GM06990 (cell line): ENCODE results near the gene ZBTB20.

Source experiments
- DNase-seq: peaks from one replicate; pipeline ENCODE4 v3.0.0-alpha.2; 2011; ENCODE audit not compliant: insufficient read length; ENCODE audit errors: extremely low read depth
- H3K27me3 ChIP-seq: replicated peaks from 2 replicates; pipeline ENCODE4 v1.6.0; 2011; ENCODE audit warnings: low read length; ENCODE audit not compliant: control insufficient read depth, insufficient read depth
- H3K36me3 ChIP-seq: 2 replicates; pipeline ENCODE4 v1.5.1; 2011; ENCODE audit warnings: low read length; ENCODE audit not compliant: control insufficient read depth, insufficient read depth
- H3K4me3 ChIP-seq: replicated peaks from 2 replicates; pipeline ENCODE4 v1.5.1; 2011; ENCODE audit warnings: low read depth, mild to moderate bottlenecking, control low read depth, low read length
- TF ChIP-seq, protein P1 (sequence below): IDR thresholded peaks from 2 replicates; pipeline ENCODE4 v1.5.1; 2011; ENCODE audit warnings: low read length, control low read depth, mild to moderate bottlenecking, inconsistent platforms; ENCODE audit not compliant: insufficient read depth, poor library complexity, severe bottlenecking

ZBTB20 gene

DNA sequence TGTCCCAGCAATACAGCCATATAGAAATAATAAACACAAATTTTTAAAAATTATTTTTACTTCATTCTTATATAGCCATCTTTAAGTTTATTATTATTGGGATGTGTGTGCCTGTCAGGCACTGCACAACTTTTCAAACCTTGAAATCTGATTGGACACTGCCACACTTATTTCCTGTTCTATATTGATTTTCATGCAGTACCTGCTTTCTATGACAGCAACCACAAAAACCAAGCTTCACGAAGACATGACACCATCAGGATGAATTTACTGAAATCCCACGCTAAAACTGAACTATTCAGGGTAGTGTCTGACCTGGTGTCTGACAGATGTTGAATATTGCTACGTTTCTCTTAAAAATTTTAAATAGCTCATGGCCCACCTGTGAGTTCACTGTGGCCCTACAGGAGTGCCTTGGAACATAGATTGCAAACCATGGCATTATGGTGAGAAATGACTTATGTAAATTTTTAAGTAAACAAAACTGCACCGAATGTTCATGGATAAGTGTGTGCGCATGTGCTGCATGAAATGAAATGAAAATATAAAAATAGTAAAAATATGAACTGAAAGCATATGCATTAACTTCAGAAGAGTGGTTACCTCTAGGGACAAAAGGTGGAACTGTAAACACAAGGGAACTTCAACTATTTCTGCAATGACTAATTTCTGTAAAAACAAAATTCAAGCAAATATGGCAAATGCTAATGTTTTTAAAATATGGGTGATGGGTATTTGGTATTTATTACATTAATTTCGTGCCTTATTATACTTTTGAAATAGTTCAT lies 152.3 kb downstream of the ZBTB20 start:
- TF ChIP-seq, protein P1, sequence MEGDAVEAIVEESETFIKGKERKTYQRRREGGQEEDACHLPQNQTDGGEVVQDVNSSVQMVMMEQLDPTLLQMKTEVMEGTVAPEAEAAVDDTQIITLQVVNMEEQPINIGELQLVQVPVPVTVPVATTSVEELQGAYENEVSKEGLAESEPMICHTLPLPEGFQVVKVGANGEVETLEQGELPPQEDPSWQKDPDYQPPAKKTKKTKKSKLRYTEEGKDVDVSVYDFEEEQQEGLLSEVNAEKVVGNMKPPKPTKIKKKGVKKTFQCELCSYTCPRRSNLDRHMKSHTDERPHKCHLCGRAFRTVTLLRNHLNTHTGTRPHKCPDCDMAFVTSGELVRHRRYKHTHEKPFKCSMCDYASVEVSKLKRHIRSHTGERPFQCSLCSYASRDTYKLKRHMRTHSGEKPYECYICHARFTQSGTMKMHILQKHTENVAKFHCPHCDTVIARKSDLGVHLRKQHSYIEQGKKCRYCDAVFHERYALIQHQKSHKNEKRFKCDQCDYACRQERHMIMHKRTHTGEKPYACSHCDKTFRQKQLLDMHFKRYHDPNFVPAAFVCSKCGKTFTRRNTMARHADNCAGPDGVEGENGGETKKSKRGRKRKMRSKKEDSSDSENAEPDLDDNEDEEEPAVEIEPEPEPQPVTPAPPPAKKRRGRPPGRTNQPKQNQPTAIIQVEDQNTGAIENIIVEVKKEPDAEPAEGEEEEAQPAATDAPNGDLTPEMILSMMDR: no peak
- H3K36me3 ChIP-seq: no peaks in the 10 kb centered on the region
- H3K4me3 ChIP-seq: no peak overlapping the region
- DNase-seq: no peak
- H3K27me3 ChIP-seq: no peaks in the 10 kb centered on the region

DNA sequence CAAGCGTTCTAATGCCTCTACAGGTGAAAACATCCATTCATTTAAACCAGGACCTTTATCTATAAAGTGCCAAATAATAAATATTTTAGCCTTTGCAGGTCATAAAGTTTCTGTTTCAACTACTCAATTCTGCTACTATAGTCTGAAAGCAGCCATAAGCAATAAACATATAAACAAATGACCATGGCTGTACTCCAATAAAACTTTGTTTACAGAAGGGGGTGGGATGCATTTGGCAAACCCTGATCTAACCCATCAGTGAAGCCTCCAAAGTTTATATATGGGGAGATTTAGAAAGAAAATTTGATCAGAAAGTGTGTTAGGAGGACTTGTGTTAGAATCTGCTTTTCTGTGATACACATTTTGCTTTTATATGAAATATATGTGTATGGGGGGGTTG lies 161.3 kb downstream of the ZBTB20 start:
- DNase-seq: no peak
- Histone ChIP-seq H3K27me3 (no peaks in the 10 kb centered on the region), H3K36me3 (no peaks in the 10 kb centered on the region), H3K4me3 (no peak overlapping the region)
- TF ChIP-seq, protein P1: no peak

DNA sequence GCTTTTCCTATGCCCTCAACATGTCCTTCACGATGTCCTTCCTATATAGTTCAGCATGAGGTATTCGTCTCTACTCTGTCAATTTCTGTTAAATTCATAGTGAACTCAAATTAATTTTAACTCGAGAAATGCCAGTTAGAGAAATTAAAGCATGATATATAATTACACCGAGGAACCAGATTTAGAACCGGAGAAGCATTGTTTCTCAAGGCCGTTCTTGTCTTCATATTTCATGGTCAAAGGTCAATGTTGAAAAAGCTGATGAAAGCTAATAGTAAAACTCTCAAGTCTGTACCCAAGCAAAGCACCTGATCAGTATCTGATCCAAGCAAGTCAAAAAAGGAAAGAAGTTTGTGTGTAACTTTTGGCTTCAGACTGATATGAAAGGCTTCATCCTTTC lies 163.8 kb downstream of the ZBTB20 start:
- DNase-seq: no peak
- H3K27me3 ChIP-seq: no peaks in the 10 kb centered on the region
- TF ChIP-seq, protein P1: no peak
- no peak overlapping the region for H3K4me3 ChIP-seq
- no peaks in the 10 kb centered on the region for H3K36me3 ChIP-seq

DNA sequence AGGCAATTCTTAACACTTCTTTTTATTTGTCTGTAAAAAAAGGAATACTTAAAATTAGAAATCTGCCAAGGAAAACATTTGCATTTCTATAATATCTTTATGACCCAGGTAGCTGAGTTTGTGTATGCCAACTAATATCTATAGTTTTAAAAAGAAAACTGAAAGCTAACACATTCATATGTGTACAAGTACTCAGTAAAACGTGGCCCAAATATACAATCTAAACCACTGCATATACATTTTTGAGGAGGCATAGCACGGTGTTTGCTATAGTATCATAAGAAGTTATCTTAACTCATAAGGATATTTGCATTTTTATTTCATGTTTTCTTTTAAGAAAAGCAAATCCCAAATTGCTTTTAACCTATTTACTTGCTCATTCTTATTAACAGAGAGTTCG lies 172.7 kb downstream of the ZBTB20 start:
- TF ChIP-seq, protein P1: no peak
- Histone ChIP-seq H3K36me3 (no peaks in the 10 kb centered on the region), H3K4me3 (no peak overlapping the region), H3K27me3 (no peaks in the 10 kb centered on the region)
- DNase-seq: peak; percentile 1

DNA sequence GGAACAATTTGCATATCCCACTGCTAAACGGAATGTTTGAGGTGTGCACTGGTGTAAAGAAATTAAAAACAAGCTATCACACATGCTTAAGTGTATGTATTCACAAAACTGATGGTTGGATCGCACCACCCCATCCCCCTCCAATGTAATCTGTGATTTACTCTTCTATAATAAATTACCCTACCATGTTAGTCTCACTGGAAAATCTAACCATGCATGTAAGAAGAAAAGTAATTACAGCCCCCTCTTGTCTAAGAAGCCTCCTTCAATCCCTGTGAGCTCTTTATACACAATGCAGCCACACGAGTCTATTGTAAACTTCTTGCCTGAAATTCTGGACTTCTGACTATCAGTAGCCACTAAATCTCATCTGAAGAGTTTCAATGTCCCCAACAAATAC lies 173.6 kb downstream of the ZBTB20 start:
- H3K36me3 ChIP-seq: no peaks in the 10 kb centered on the region
- no peak overlapping the region for H3K4me3 ChIP-seq
- no peak for DNase-seq
- H3K27me3 ChIP-seq: no peaks in the 10 kb centered on the region
- TF ChIP-seq, protein P1: no peak
